ENCODE data around the gene DDX1.

GRCh38 chr2:15623898-15624541, 32.4 kb downstream of the DDX1 start:
- TF ChIP-seq EZH2phosphoT487 (IDR thresholded peaks at IDR 0.05; ENCODE audit: insufficient read depth, low read depth) = no peak
- TF ChIP-seq EZH2 (IDR thresholded peaks at IDR 0.05; ENCODE audit: insufficient read depth, poor library complexity, severe bottlenecking) = no peak

All from GM23248 (cell line).